Measurements from ENCODE around the gene RAB6B. TPM values are rescaled to one million over a fixed set of nuclear protein-coding genes. Genes with fewer than 3 reads are reported as not detected.

RAB6B gene
- total RNA-seq, 2 experiments from 2014 or later: 0.23 to 0.51 TPM

DNA sequence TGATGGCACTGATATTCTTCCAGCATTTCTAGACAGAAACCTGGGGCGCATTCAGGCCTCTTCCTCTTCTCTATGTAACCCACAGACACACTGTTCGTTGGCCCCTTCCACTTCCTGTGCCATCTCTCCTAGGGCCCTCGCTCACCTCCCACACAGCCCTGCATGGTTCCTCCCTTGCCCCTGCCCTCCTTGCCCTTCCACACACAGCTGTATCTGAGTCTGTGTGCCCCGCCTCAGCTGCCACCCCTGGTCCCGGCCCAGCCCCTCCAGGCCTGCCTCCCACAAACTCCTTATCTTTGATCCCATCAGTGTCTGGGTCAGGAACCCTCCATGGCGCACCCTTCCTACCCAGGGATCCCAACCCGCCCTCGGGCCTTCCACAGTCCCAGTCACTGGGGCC lies 37.9 kb downstream of the RAB6B start:
- Mint-ChIP-seq H3K36me3 (ENCODE audit: low read depth) (no peaks in the 10 kb centered on the region), H3K9me3 (ENCODE audit: low read depth) (no peaks in the 10 kb centered on the region), H3K27ac (no peak overlapping the region), H3K4me3 (no peak overlapping the region), H3K27me3 (no peaks in the 10 kb centered on the region), H3K4me1 (peaks cover 6% of the 10 kb centered on the region)
- ChIA-PET CTCF (no interaction called here), POLR2A (interaction anchor here (0.6 kb wide), 1 partner anchor 18 kb away, joined by 3 read pairs; no protein-coding TSS in a partner anchor)
- ATAC-seq (peak; percentile 61), DNase-seq (peak; percentile 25)
- intact Hi-C loops (cut with DNase I, micrococcal nuclease): no loop called here

DNA sequence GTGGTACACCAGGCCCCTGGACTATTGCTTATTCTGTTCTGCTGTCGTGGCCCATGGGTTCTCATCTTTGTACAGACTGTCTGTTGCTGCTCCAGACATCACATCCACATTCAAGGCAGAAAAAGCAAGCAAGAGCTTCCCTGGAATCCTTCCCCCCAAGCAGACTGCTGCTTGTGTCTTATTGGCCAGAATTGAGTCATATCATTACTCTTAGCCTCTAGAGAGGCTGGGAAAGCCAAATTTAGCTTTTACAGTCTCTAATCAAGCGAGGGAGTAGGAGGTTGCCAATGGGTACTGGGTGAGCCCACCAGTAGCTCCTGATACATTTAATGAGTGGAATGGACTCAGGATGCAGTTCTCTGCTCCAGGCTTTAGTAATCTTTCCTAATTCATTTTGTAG lies 39.4 kb downstream of the RAB6B start:
- intact Hi-C loops (cut with DNase I, micrococcal nuclease): no loop called here
- no peak overlapping the region for H3K4me3 Mint-ChIP-seq
- DNase-seq (no peak), ATAC-seq (no peak)
- POLR2A ChIA-PET: no interaction called here
- H3K9me3 Mint-ChIP-seq (ENCODE audit: low read depth): no peaks in the 10 kb centered on the region
- H3K27me3 Mint-ChIP-seq: peaks cover 2% of the 10 kb centered on the region
- H3K27ac Mint-ChIP-seq: no peak overlapping the region
- no peaks in the 10 kb centered on the region for H3K36me3 Mint-ChIP-seq (ENCODE audit: low read depth)
- CTCF ChIA-PET: interaction anchor here (0.8 kb wide), 1 partner anchor 15 kb away, joined by 4 read pairs; no protein-coding TSS in a partner anchor
- peaks cover 11% of the 10 kb centered on the region for H3K4me1 Mint-ChIP-seq

DNA sequence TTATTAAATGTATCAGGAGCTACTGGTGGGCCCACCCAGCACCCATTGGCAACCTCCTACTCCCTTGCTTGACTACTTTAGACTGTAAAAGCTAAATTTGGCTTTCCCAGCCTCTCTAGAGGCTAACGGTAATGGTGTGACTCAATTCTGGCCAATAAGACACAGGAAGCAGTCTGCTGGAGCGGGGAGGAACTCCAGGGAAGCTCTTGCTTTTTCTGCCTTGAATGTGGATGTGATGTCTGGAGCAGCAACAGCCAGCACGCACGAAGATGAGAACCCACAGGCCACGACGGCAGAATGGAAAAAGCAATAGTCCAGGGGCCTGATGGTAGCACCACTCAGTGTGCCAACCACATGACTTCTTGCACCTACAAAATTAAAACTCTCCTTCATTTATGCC lies 39.9 kb downstream of the RAB6B start:
- no peak for ATAC-seq
- H3K4me3 Mint-ChIP-seq: no peak overlapping the region
- peaks cover 3% of the 10 kb centered on the region for H3K27me3 Mint-ChIP-seq
- no peak for DNase-seq
- intact Hi-C loops (cut with DNase I, micrococcal nuclease): no loop called here
- no peak overlapping the region for H3K27ac Mint-ChIP-seq
- CTCF ChIA-PET: no interaction called here
- POLR2A ChIA-PET: no interaction called here
- peaks cover 14% of the 10 kb centered on the region for H3K4me1 Mint-ChIP-seq
- no peaks in the 10 kb centered on the region for H3K36me3 Mint-ChIP-seq (ENCODE audit: low read depth)
- H3K9me3 Mint-ChIP-seq (ENCODE audit: low read depth): no peaks in the 10 kb centered on the region

DNA sequence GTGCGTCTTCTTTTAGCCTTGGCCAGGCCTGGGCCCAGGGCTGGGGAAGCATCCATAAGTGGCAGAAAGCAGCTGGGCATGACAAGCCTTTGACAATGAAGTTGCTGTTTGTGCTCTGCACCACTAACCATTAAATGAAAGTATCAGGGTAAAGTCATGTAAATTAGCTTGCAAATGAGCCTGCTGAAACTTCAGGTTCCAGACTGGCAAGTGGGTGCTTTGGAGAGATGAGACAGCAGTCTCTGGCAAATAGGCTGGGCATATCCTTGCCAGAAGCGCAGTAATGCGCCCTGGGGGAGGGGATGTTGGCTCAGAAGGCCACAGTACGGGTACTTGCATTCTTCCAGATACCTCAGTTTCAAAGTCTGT lies 40.7 kb downstream of the RAB6B start:
- ChIA-PET CTCF (no interaction called here), POLR2A (no interaction called here)
- no peak overlapping the region for H3K27ac Mint-ChIP-seq
- H3K9me3 Mint-ChIP-seq (ENCODE audit: low read depth): no peaks in the 10 kb centered on the region
- no peak for DNase-seq
- intact Hi-C loops (cut with DNase I, micrococcal nuclease): no loop called here
- no peak for ATAC-seq
- peaks cover 14% of the 10 kb centered on the region for H3K4me1 Mint-ChIP-seq
- no peak overlapping the region for H3K4me3 Mint-ChIP-seq
- peaks cover 3% of the 10 kb centered on the region for H3K27me3 Mint-ChIP-seq
- H3K36me3 Mint-ChIP-seq (ENCODE audit: low read depth): no peaks in the 10 kb centered on the region

DNA sequence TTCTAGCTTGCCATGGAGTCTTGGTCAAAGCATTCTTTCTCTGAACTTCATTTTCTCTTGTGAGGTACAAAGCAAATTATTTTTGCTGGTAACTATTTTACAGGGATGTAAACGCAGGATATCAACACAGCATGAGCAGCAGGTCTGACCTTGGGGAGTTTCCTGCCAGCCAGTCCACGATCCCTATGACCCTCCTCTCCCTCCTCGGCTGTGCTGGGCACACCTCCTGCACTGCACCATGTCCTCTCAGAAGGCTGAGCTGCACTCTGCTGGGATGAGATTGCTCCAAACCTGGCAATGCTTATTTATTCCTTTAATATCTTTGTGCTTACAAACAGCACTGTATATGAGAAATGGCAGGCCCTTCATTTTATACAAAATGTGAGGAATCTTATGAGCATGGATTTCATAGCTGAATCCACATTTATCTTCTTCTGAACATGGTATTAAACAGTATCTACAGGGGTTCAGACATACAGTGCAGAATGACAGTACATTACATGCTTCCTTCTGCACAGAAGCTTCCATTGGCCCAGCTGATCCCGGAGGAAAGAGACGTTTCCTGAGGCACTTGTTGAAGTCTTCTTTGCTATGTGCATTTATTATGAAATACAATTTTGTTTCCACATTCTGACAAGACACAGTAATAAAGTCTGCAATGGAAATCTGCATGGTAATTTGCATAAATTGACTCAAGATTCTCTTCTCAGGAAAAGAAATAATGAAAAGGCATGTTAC lies 41.2 kb downstream of the RAB6B start:
- ChIA-PET POLR2A (no interaction called here), CTCF (no interaction called here)
- Mint-ChIP-seq H3K9me3 (ENCODE audit: low read depth) (no peaks in the 10 kb centered on the region), H3K27me3 (peaks cover 3% of the 10 kb centered on the region), H3K4me1 (peaks cover 14% of the 10 kb centered on the region), H3K4me3 (no peak overlapping the region), H3K36me3 (ENCODE audit: low read depth) (no peaks in the 10 kb centered on the region), H3K27ac (no peak overlapping the region)
- ATAC-seq (no peak), DNase-seq (no peak)
- intact Hi-C loops (cut with DNase I, micrococcal nuclease): no loop called here

DNA sequence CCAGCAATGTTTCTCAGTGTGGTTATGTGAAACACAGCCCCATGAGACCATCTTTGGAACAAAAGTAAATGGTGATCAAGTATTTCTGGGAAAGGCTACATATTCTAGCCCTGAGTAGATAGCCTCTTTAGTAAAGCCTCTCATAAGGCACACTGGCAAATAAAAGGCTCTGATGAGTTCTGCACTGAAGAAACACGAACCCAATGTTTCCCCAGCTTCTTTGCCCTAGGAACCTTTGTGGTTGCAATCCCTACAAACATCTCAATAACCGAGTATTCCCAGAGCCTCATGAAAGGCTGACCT lies 41.8 kb downstream of the RAB6B start:
- POLR2A ChIA-PET: no interaction called here
- Mint-ChIP-seq H3K4me3 (no peak overlapping the region), H3K4me1 (peaks cover 14% of the 10 kb centered on the region), H3K27me3 (peaks cover 3% of the 10 kb centered on the region), H3K9me3 (ENCODE audit: low read depth) (no peaks in the 10 kb centered on the region), H3K36me3 (ENCODE audit: low read depth) (no peaks in the 10 kb centered on the region), H3K27ac (no peak overlapping the region)
- intact Hi-C loops (cut with DNase I, micrococcal nuclease): no loop called here
- CTCF ChIA-PET: no interaction called here
- DNase-seq (no peak), ATAC-seq (no peak)

DNA sequence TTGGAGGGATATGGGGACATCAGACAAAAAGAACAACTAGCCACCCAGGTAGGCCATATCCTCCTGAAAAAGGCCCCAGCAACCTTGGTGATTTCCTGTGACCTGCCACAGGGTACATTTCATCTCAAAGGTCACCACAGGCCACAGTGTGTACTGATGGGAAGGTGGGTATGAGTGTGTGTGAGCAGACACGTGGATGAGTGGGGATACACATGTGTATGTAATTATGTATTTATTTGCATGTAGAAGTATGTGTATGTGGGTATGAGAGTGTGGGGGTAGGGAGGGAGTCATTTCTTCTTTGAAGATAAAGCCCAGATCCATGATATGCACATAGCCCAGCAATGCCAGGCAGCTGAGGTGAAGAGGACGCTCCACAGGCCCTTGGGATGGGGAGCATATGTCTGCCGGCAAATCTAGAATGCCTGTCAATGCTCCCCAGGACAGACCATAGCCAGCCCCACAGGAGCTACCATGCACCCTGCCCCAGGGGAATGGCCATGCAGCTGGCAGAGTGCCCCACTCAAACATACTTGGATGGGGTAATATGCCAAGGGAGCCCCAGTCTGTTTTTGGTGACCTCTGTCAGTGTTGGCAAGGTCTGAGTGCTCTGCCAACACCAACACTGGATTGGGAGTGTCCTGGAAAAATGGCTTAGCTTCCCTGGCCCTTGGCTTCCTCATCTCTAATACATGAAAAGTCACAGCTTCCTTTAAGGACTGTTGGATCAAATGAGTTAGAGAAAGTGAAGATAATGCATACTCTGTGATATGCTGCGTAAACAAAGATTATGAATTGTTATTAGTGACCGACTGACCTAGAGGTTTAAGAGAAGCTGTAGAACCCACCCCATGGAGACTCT lies 42.4 kb downstream of the RAB6B start:
- no peaks in the 10 kb centered on the region for H3K9me3 Mint-ChIP-seq (ENCODE audit: low read depth)
- peaks cover 14% of the 10 kb centered on the region for H3K4me1 Mint-ChIP-seq
- ChIA-PET POLR2A (no interaction called here), CTCF (no interaction called here)
- ATAC-seq (no peak), DNase-seq (no peak)
- no peak overlapping the region for H3K27ac Mint-ChIP-seq
- H3K27me3 Mint-ChIP-seq: peaks cover 3% of the 10 kb centered on the region
- no peaks in the 10 kb centered on the region for H3K36me3 Mint-ChIP-seq (ENCODE audit: low read depth)
- intact Hi-C loops (cut with DNase I, micrococcal nuclease): no loop called here
- no peak overlapping the region for H3K4me3 Mint-ChIP-seq

DNA sequence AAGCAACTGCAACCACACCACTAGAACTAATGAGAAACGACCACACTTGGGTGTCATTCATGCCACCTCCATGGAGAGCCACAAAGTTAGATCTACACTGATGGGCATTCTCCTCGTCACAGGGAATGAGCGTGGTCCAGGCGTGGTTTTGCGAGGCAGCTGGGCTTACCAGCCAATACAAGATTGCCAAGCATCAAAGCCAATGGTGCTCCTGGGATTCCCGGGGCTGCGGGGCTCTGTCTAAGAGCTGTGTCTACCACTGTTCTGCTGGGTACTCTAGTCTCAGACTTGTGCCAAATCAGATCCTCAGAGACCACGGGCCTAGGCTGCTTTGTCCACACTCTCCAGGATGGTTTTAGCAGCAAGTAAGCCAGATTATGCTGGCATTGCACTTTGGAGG lies 43.8 kb downstream of the RAB6B start:
- ChIA-PET CTCF (no interaction called here), POLR2A (interaction anchor here (0.7 kb wide), 1 partner anchor 99 kb away, joined by 4 read pairs; no protein-coding TSS in a partner anchor)
- intact Hi-C loops (cut with DNase I, micrococcal nuclease): loop anchor here in 1 of 2 experiments (1.0 kb wide), 1 partner anchor 47 kb away; the partner anchor contains the start of gene SRPRB
- no peaks in the 10 kb centered on the region for H3K36me3 Mint-ChIP-seq (ENCODE audit: low read depth)
- DNase-seq (no peak), ATAC-seq (no peak)
- peaks cover 8% of the 10 kb centered on the region for H3K4me1 Mint-ChIP-seq
- H3K4me3 Mint-ChIP-seq: no peak overlapping the region
- H3K27ac Mint-ChIP-seq: no peak overlapping the region
- H3K27me3 Mint-ChIP-seq: peaks cover 3% of the 10 kb centered on the region
- H3K9me3 Mint-ChIP-seq (ENCODE audit: low read depth): no peaks in the 10 kb centered on the region

DNA sequence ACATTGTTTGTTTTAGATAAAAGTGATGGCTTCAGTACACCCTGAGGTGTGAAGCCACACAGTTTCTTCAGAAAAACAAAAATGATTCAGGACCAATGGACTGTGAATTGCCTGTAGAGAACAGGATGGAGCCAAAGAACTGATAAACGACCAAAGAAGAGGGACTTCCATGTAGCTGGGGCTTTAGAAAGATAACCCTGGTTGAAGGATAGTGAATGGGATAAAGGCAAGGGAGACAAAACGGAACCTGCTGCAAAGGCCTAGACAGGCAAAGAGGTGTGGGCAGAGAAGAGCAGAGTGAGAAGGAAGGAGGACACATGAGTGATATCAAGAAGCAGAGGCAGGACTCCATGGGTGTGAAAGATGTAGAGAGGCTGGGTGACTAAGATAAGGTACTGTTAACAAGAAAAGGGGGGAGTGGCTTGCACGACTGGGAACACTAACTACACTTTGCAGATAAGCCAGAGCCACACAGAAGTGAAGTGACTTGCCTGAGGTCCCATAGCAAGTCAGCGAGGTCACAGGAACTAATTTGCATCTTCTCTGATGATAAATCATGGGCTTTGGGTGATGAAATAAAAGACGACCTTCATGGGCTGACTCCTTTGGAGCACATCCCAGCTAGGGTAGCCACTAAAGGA lies 44.3 kb downstream of the RAB6B start:
- ATAC-seq: peak; percentile 97
- peaks cover 3% of the 10 kb centered on the region for H3K27me3 Mint-ChIP-seq
- CTCF ChIA-PET: interaction anchor here (0.7 to 1.5 kb wide), 2 partner anchors 34 to 342 kb away, joined by 3 to 4 read pairs; no protein-coding TSS in a partner anchor
- peak overlapping the region; percentile 7 for H3K27ac Mint-ChIP-seq
- DNase-seq: peak; percentile 60
- H3K4me3 Mint-ChIP-seq: no peak overlapping the region
- intact Hi-C loops (cut with DNase I, micrococcal nuclease): loop anchor here in 1 of 2 experiments (1.0 kb wide), 1 partner anchor 46 kb away; the partner anchor contains the start of gene SRPRB
- peaks cover 8% of the 10 kb centered on the region for H3K4me1 Mint-ChIP-seq
- H3K36me3 Mint-ChIP-seq (ENCODE audit: low read depth): no peaks in the 10 kb centered on the region
- POLR2A ChIA-PET: no interaction called here
- no peaks in the 10 kb centered on the region for H3K9me3 Mint-ChIP-seq (ENCODE audit: low read depth)

DNA sequence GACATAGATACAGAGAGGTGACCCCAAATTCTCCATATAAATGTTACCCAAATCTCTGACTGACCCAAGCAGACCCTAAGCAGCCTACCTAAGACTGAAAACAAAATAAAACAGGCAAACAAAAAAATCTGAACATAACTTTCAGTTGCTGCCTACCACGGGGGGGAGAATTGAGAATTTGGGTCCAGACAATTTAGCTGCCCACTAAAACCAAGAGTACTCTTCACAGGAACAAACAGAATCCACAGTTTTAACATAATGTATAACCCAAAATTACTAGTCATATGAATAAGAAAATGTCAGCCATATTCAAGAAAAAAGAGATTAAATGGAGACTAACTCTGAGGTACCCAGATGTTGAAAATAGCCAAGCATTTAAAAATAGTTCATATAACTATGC lies 45.6 kb downstream of the RAB6B start:
- H3K36me3 Mint-ChIP-seq (ENCODE audit: low read depth): no peaks in the 10 kb centered on the region
- POLR2A ChIA-PET: no interaction called here
- H3K4me1 Mint-ChIP-seq: peaks cover 8% of the 10 kb centered on the region
- CTCF ChIA-PET: interaction anchor here (1.5 kb wide), 1 partner anchor 33 kb away, joined by 4 read pairs; no protein-coding TSS in a partner anchor
- H3K4me3 Mint-ChIP-seq: no peak overlapping the region
- H3K27me3 Mint-ChIP-seq: peaks cover 3% of the 10 kb centered on the region
- H3K27ac Mint-ChIP-seq: no peak overlapping the region
- DNase-seq: no peak
- intact Hi-C loops (cut with DNase I, micrococcal nuclease): loop anchor here in 1 of 2 experiments (1.0 kb wide), 1 partner anchor 34 kb away; no protein-coding TSS in a partner anchor
- ATAC-seq: no peak
- H3K9me3 Mint-ChIP-seq (ENCODE audit: low read depth): no peaks in the 10 kb centered on the region

DNA sequence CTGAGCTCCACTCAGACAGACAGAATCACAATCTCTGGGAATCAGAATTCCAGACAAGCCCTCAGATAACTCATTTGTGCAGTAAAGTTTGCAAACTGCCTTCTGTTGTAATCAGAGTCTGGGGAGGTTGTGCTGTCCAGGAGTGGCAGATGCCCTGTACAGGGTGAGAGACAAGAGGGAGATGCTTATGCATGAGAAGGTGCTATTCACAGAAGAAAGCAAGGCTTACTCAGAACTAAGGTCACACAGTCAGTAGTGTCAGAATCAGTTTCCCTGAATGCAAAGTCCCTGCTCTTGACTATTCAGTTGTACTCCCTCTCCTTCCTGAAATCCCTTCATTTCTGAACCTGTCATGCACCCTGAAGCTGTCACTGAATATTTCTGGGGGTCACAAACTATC lies 46.3 kb downstream of the RAB6B start:
- CTCF ChIA-PET: no interaction called here
- Mint-ChIP-seq H3K9me3 (ENCODE audit: low read depth) (no peaks in the 10 kb centered on the region), H3K36me3 (ENCODE audit: low read depth) (no peaks in the 10 kb centered on the region), H3K4me1 (peaks cover 8% of the 10 kb centered on the region), H3K27me3 (peaks cover 3% of the 10 kb centered on the region), H3K27ac (no peak overlapping the region), H3K4me3 (no peak overlapping the region)
- DNase-seq (no peak), ATAC-seq (peak; percentile 25)
- POLR2A ChIA-PET: no interaction called here
- intact Hi-C loops (cut with DNase I, micrococcal nuclease): no loop called here
